Cortex of kidney (tissue), 1 donor: ENCODE measurements around the gene ZNF235.
"Not testable (repeated sequence)": the region's sequence is repeated elsewhere in the genome, so short reads cannot be mapped to it uniquely, and the experiment has no call there.

ENCODE experiments used
- DNase-seq: peaks from one replicate; lab custom pipeline; 2025; lab: John Stamatoyannopoulos, UW

Gene ZNF235

DNA sequence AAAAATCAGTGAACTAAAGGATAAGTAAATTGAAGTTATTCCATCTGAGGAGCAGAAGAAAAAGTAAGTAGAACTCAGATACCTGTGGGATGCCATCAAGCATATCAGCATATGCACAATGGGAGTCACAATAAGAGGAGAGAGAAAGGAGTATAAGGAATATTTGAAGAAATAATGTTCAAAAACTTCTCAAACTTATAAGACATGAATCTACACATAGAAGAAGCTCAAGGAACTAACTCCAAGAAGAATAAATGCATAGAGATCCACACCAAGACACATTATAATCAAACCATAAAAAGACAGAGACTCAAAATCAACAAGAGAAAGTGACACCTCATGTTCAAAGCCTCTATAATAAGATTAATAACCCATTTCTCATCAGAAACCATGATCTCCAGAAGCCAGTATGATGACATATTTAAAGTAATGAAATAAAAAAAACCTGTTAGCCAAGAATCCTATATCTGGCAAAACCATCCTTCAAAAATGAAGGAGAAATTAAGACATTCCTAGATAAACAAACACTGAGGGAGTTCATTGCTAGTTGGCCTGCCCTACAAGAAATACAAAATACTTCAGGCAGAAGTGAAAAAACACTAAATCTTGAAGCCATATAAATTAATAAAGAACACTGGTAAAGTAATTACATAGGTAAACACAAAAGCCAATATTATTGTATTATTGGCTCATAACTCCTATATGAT is 49.0 kb downstream of the ZNF235 start:
- no peak for DNase-seq

DNA sequence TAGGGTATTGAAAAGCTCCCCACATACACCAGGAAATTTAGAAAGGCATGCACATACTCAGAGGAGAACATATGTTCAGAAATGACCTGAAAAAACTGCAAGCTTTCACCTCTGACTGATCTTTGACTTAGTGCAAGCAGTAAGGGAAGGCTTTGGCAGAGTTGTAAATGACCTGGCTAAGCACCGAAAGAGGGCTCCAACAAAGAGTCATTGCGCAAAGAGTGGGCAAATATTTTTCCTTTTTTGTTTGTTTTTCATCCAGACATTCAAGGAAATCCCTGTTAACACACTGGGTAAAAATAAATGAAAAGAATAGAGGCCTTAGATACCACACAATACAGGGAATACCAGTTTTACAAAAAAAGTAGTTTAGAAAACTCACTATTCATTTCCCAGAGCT is 50.3 kb downstream of the ZNF235 start:
- no peak for DNase-seq

DNA sequence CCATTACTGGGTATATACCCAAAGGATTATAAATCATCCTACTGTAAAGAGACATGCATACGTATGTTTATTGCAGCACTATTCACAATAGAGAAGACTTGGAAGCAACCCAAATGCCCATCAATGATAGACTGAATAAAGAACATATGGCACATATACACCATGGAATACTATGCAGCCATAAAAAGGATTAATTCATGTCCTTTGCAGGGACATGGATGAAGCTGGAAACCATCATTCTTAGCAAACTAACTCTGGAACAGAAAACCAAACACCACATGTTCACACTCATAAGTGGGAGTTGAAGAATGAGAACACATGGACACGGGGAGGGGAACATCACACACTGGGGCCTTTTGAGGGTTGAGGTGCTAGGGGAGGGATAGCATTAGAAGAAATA is 51.4 kb downstream of the ZNF235 start:
- not testable (repeated sequence) for DNase-seq

DNA sequence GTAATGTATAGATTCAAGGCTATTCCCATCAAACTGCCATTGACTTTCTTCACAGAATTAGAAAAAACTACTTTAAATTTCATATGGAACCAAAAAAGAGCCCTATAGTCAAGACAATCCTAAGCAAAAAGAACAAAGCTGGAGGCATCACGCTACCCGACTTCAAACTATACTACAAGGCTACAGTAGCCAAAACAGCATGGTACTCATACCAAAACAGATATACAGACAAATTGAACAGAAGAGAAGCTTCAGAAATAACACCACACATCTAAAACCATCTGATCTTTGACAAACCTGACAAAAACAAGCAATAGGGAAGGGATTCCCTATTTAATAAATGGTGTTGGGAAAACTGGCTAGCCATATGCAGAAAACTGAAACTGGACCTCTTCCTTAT is 52.5 kb downstream of the ZNF235 start:
- DNase-seq = not testable (repeated sequence)

DNA sequence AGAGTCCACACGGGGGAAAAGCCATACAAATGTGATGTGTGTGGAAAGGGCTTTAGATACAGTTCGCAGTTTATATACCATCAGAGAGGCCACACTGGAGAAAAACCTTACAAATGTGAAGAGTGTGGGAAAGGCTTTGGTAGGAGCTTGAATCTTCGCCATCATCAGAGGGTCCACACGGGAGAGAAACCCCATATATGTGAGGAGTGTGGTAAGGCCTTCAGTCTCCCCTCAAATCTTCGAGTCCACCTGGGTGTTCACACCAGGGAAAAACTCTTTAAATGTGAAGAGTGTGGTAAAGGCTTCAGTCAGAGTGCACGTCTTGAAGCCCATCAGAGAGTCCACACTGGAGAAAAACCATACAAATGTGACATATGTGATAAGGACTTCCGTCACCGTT is 68.4 kb downstream of the ZNF235 start:
- no peak for DNase-seq
